DOHH2 (cell line): ENCODE results near the gene PTPRT.

Experiments
- H3F3A ChIP-seq: fragments of 200-600 bp; sonication (generic), shearing (Covaris generic); 2 replicates; pipeline ENCODE4 v1.6.0; 2016; ENCODE audit warnings: antibody characterized with exemption, mild to moderate bottlenecking; ENCODE audit not compliant: control insufficient read depth, insufficient read depth
- H3K27ac ChIP-seq: fragments of 200-600 bp; sonication (generic); 2 replicates; pipeline ENCODE4 v1.5.1; 2014; ENCODE audit warnings: low read depth, mild to moderate bottlenecking, low read length, moderate library complexity
- H3K27me3 ChIP-seq: fragments of 200-600 bp; sonication (generic); 2 replicates; pipeline ENCODE4 v1.6.1; 2014; ENCODE audit warnings: mild to moderate bottlenecking, low read length, mixed read lengths; ENCODE audit not compliant: control insufficient read depth
- H3K36me3 ChIP-seq: fragments of 200-600 bp; sonication (generic); 2 replicates; pipeline ENCODE4 v1.6.1; 2014; ENCODE audit warnings: mild to moderate bottlenecking, low read length, moderate library complexity, mixed read lengths; ENCODE audit not compliant: control insufficient read depth
- H3K4me1 ChIP-seq: fragments of 200-600 bp; sonication (generic); 2 replicates; pipeline ENCODE4 v1.6.1; 2014; ENCODE audit warnings: mild to moderate bottlenecking, low read length, mixed read lengths; ENCODE audit not compliant: control insufficient read depth
- H3K4me2 ChIP-seq: fragments of 200-600 bp; sonication (generic); 2 replicates; pipeline ENCODE4 v1.6.0; 2014; ENCODE audit warnings: mild to moderate bottlenecking, low read length, moderate library complexity
- H3K4me3 ChIP-seq: fragments of 200-600 bp; sonication (generic); 2 replicates; pipeline ENCODE4 v1.5.1; 2014; ENCODE audit warnings: mild to moderate bottlenecking, low read length, mixed read lengths
- H3K79me2 ChIP-seq: fragments of 200-600 bp; sonication (generic); 2 replicates; pipeline ENCODE4 v1.6.1; 2014; ENCODE audit warnings: mild to moderate bottlenecking, low read length, mixed read lengths; ENCODE audit not compliant: control insufficient read depth
- H3K9me2 ChIP-seq: fragments of 200-600 bp; sonication (generic); replicated peaks from 2 replicates; pipeline ENCODE4 v1.6.1; 2014; ENCODE audit warnings: mild to moderate bottlenecking, low read length, mixed read lengths; ENCODE audit not compliant: control insufficient read depth
- H3K9me3 ChIP-seq: fragments of 200-600 bp; sonication (generic); 2 replicates; pipeline ENCODE4 v1.6.1; 2014; ENCODE audit warnings: antibody characterized with exemption, low read length, mixed read lengths; ENCODE audit not compliant: control insufficient read depth, insufficient read depth
- H4K20me1 ChIP-seq: fragments of 200-600 bp; sonication (generic); 2 replicates; pipeline ENCODE4 v1.6.0; 2014; ENCODE audit warnings: low read depth, mild to moderate bottlenecking, antibody characterized with exemption, low read length, moderate library complexity; ENCODE audit not compliant: control insufficient read depth, insufficient read depth
- EZH2phosphoT487 ChIP-seq: fragments of 200-600 bp; sonication (generic); IDR thresholded peaks from 2 replicates; pipeline ENCODE4 v1.6.1; 2017; ENCODE audit warnings: borderline replicate concordance, mild to moderate bottlenecking, antibody characterized with exemption, low read length, moderate library complexity, mixed read lengths
- TF ChIP-seq, protein P1 (sequence below): fragments of 200-600 bp; sonication (generic); IDR thresholded peaks from one replicate; pipeline ENCODE4 v1.5.1; 2014; ENCODE audit warnings: antibody characterized with exemption, mild to moderate bottlenecking, low read depth, low read length; ENCODE audit not compliant: poor library complexity, severe bottlenecking

Gene PTPRT

DNA sequence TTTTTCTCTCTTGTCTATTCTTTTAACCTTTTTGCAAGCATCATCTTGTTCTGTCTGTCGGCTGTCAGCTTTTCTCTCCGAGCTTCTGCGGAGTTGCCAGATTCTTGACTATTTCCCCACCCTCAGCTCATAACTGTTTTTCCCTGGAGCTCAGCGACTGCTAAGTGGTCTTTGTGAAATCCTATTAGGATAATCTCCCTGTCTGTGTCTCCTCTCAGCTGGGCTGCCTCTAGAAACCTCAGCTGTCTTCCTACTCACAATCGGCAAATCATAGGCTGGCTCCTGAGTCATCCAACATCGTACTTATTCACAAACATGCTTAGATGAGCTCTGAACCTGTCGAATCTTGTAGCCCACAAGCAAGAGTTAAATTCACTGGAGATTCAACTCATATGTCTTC lies 332.3 kb downstream of the PTPRT start:
- Histone ChIP-seq H3K4me3 (no peak overlapping the region), H3K9me3 (no peaks in the 10 kb centered on the region)

DNA sequence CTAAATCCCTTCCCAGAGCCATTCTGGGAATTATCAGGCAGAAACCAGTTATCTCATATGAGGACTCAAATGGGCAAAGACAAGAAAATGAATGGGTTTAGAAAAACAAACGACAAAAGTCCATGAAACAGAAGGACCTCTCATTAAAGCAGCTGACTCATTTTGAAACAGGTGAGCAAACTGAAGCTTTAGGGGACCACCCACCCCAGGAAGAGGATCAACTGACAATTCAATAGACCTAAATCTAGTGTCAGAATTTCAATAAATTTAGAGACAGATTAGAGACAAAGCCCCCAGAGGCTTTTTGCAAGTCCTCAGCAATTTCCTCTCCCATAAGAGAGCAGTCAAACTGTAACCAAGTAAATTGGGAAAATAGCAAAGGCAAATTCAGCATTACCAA lies 333.8 kb downstream of the PTPRT start:
- Histone ChIP-seq H3K4me1 (no peaks in the 10 kb centered on the region), H4K20me1 (no peaks in the 10 kb centered on the region), H3F3A (no peaks in the 10 kb centered on the region), H3K36me3 (no peaks in the 10 kb centered on the region), H3K4me2 (no peak overlapping the region), H3K27ac (no peak overlapping the region), H3K9me3 (no peaks in the 10 kb centered on the region), H3K79me2 (no peaks in the 10 kb centered on the region), H3K27me3 (no peaks in the 10 kb centered on the region), H3K4me3 (no peak overlapping the region), H3K9me2 (no peaks in the 10 kb centered on the region)
- no peak for TF ChIP-seq EZH2phosphoT487
- TF ChIP-seq, protein P1, sequence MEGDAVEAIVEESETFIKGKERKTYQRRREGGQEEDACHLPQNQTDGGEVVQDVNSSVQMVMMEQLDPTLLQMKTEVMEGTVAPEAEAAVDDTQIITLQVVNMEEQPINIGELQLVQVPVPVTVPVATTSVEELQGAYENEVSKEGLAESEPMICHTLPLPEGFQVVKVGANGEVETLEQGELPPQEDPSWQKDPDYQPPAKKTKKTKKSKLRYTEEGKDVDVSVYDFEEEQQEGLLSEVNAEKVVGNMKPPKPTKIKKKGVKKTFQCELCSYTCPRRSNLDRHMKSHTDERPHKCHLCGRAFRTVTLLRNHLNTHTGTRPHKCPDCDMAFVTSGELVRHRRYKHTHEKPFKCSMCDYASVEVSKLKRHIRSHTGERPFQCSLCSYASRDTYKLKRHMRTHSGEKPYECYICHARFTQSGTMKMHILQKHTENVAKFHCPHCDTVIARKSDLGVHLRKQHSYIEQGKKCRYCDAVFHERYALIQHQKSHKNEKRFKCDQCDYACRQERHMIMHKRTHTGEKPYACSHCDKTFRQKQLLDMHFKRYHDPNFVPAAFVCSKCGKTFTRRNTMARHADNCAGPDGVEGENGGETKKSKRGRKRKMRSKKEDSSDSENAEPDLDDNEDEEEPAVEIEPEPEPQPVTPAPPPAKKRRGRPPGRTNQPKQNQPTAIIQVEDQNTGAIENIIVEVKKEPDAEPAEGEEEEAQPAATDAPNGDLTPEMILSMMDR: no peak

More for the DNA sequence above, 332.3 kb downstream of the PTPRT start:
- no peak for TF ChIP-seq EZH2phosphoT487
- TF ChIP-seq, protein P1: no peak
- H3K79me2 ChIP-seq: no peaks in the 10 kb centered on the region
- no peaks in the 10 kb centered on the region for H3K9me2 ChIP-seq
- H3K27me3 ChIP-seq: no peaks in the 10 kb centered on the region
- H3K27ac ChIP-seq: no peak overlapping the region
- no peaks in the 10 kb centered on the region for H3K4me1 ChIP-seq
- no peaks in the 10 kb centered on the region for H4K20me1 ChIP-seq
- no peaks in the 10 kb centered on the region for H3F3A ChIP-seq
- H3K36me3 ChIP-seq: no peaks in the 10 kb centered on the region
- no peak overlapping the region for H3K4me2 ChIP-seq

DNA sequence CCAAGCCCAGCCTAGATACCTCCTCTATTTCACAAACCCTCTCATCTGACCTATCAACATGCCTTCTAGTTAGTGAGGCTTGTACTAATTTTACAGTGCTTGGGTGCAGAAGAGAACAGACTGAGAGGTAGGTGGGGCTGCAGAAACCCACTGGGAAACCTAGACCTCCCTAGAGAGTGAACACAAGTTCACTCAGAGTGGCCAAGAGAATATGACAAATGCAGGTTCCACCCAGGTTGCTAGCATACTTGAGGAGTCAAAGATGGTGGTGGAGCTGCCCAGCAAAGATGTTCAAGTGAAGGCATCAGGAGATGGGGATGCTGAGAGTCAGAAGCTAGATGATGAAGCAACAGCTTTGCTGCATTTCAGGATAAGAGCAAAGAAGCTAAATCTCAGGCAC lies 337.0 kb downstream of the PTPRT start:
- no peaks in the 10 kb centered on the region for H3K36me3 ChIP-seq
- H3K4me2 ChIP-seq: no peak overlapping the region
- H3K27ac ChIP-seq: no peak overlapping the region
- H3K4me3 ChIP-seq: no peak overlapping the region
- TF ChIP-seq, protein P1: no peak
- no peak for TF ChIP-seq EZH2phosphoT487
- H3K79me2 ChIP-seq: no peaks in the 10 kb centered on the region
- no peaks in the 10 kb centered on the region for H4K20me1 ChIP-seq
- no peaks in the 10 kb centered on the region for H3K27me3 ChIP-seq
- no peaks in the 10 kb centered on the region for H3K4me1 ChIP-seq
- H3K9me2 ChIP-seq: no peaks in the 10 kb centered on the region
- no peaks in the 10 kb centered on the region for H3F3A ChIP-seq
- H3K9me3 ChIP-seq: no peaks in the 10 kb centered on the region

DNA sequence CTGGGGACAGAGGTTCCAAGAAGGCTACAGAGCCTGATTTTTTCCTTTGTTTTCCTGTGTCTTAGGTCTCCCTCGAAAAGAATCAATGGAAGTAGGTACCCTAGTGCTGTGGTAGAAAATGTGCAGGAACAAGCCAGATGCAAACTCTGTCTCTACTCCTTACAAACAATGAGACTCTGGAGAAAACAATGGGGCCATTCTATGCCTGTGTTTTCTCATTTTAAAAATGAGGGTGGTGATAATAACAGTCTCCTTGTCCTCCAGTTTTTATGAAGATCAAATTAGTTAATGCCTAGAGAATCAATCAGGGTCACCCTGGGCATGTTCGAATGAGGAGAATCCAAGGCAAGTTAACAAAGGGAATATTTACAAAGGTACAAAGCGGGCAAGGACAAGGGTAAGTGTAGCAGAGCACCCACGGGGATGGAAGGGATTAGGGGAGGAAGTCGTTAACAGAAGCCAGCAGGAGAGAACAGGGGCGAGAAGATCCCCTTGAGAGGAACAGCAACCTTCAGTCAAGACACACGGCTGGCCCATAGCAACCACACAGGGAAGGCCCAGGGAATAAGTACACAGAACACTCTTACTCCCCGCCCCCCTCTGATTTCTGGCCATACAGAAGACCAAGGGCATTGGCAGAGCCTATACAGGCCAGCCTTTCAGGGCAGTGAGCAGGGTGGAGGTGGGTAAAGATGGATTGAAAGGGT lies 342.8 kb downstream of the PTPRT start:
- Histone ChIP-seq H3K36me3 (no peaks in the 10 kb centered on the region), H3K4me2 (no peak overlapping the region), H3K4me3 (no peak overlapping the region), H3K27me3 (no peaks in the 10 kb centered on the region), H3K4me1 (no peaks in the 10 kb centered on the region), H4K20me1 (no peaks in the 10 kb centered on the region), H3K9me3 (no peaks in the 10 kb centered on the region), H3F3A (no peaks in the 10 kb centered on the region), H3K79me2 (no peaks in the 10 kb centered on the region), H3K9me2 (no peaks in the 10 kb centered on the region), H3K27ac (no peak overlapping the region)
- no peak for TF ChIP-seq EZH2phosphoT487
- TF ChIP-seq, protein P1: no peak
